ENCODE results near the gene MORC1. TPM values are rescaled to one million over a fixed set of nuclear protein-coding genes. Genes with fewer than 3 reads are reported as not detected.

Gene MORC1
- total and polyA plus RNA-seq, 8 donors = not detected

DNA sequence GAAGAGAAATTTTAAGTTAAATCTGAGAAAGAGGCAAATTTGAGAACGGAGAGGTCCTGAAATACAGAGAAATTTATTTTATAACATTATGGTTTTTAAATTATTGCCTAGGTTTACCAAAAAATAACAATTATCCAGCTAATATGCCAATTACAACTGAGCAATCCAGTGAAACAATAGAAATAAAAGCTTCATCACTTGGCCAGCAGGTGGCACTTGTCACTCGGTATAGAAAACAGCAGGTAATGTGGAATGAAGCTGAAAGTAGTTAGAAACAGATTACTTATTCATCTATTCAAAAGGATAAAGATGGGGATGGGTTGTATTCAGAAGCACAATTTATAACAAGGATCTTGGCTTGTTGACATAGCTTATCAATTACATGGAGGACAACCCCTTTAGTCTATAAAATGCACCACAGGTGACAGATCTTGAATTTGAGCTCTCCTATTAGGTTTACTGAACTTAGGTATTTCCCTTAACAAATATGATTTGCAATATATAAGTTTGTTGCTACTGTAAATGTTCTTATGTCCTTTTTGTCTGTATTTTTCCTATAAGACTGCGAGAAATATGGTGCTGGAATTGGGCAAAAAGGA, 94.2 kb downstream of the MORC1 start:
- Histone ChIP-seq H3K4me3 (no peak overlapping the region), H3K9me3 (no peaks in the 10 kb centered on the region), H3K4me1 (no peaks in the 10 kb centered on the region), H3K27me3 (no peaks in the 10 kb centered on the region), H3K36me3 (no peaks in the 10 kb centered on the region), H3K27ac (no peak overlapping the region)
- intact Hi-C loops (cut with DNase I) = no loop called here
- ATAC-seq (peak; percentile 71), DNase-seq (peak in 2 of 4 donors; percentile 41 to 53)
- TF ChIP-seq, protein P1, sequence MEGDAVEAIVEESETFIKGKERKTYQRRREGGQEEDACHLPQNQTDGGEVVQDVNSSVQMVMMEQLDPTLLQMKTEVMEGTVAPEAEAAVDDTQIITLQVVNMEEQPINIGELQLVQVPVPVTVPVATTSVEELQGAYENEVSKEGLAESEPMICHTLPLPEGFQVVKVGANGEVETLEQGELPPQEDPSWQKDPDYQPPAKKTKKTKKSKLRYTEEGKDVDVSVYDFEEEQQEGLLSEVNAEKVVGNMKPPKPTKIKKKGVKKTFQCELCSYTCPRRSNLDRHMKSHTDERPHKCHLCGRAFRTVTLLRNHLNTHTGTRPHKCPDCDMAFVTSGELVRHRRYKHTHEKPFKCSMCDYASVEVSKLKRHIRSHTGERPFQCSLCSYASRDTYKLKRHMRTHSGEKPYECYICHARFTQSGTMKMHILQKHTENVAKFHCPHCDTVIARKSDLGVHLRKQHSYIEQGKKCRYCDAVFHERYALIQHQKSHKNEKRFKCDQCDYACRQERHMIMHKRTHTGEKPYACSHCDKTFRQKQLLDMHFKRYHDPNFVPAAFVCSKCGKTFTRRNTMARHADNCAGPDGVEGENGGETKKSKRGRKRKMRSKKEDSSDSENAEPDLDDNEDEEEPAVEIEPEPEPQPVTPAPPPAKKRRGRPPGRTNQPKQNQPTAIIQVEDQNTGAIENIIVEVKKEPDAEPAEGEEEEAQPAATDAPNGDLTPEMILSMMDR (IDR thresholded peaks at IDR 0.05) = peak; percentile 60 to 67

DNA sequence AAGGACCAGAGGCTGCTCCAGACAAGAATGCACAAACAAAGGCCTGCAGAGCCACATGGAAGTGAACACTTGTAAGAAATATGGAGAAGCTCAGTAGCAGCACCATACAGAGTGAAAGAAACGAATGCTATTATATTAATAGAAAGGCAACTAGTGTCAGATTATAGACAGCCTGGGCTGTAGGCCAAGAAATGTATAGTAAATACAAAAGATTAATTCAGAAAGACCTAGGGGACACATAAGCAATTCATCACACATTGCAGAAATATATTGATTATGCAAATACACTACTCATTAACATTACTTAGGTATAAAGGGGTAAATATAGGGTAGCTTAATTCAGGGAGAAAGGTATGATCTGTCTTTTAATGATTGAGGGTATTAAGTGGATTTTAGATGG, 94.8 kb downstream of the MORC1 start:
- no peak overlapping the region for H3K4me3 ChIP-seq
- no peak for DNase-seq
- H3K27me3 ChIP-seq = no peaks in the 10 kb centered on the region
- intact Hi-C loops (cut with DNase I) = no loop called here
- H3K4me1 ChIP-seq = no peaks in the 10 kb centered on the region
- no peak for ATAC-seq
- TF ChIP-seq, protein P1 (IDR thresholded peaks at IDR 0.05) = no peak
- H3K27ac ChIP-seq = no peak overlapping the region
- no peaks in the 10 kb centered on the region for H3K9me3 ChIP-seq
- H3K36me3 ChIP-seq = no peaks in the 10 kb centered on the region

DNA sequence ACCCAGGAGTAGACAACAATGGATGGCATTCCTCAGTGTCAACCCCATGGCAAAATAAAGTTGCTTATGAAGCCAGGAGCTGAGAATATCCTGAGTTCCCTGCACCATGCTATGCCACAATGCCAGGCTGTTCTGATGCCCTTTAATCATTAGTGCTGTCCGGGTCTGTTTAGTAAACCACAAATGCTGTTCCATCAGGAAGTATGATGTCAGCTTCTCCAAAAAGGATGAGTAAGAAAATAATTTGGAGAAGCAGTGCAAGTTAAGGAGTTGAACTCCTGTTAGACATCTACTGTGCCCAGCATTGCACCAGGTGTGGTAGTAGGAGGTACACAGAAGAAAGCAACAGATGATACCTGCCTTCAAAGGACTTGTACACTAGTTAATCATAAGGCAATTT, 96.4 kb downstream of the MORC1 start:
- Histone ChIP-seq H3K4me3 (no peak overlapping the region), H3K27ac (no peak overlapping the region), H3K27me3 (no peaks in the 10 kb centered on the region), H3K9me3 (no peaks in the 10 kb centered on the region), H3K4me1 (no peaks in the 10 kb centered on the region), H3K36me3 (no peaks in the 10 kb centered on the region)
- TF ChIP-seq, protein P1 (IDR thresholded peaks at IDR 0.05) = no peak
- ATAC-seq (no peak), DNase-seq (no peak)
- intact Hi-C loops (cut with DNase I) = no loop called here

DNA sequence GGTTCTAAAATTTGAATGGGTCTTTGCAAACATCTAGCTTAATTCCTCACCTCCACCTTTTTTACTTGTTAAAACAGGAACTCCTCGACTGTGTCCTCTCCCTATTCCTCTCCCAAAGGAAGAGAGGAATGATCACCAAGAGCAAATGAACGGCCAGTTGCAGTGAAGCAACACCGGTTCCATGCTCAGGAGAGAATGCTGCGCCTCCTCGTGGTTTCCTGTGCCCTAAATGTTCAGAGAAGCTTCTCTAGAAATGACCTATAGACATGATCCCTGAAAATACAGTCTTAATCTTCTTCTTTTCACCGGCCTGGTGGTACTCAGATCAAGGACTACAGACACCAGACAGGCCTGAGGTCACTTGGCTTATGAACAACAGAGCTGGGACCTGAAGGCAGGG, 99.1 kb downstream of the MORC1 start:
- Histone ChIP-seq H3K36me3 (no peaks in the 10 kb centered on the region), H3K27me3 (no peaks in the 10 kb centered on the region), H3K4me1 (no peaks in the 10 kb centered on the region), H3K27ac (no peak overlapping the region), H3K9me3 (no peaks in the 10 kb centered on the region), H3K4me3 (no peak overlapping the region)
- intact Hi-C loops (cut with DNase I) = no loop called here
- TF ChIP-seq, protein P1 (IDR thresholded peaks at IDR 0.05) = no peak
- DNase-seq = no peak
- ATAC-seq = no peak

DNA sequence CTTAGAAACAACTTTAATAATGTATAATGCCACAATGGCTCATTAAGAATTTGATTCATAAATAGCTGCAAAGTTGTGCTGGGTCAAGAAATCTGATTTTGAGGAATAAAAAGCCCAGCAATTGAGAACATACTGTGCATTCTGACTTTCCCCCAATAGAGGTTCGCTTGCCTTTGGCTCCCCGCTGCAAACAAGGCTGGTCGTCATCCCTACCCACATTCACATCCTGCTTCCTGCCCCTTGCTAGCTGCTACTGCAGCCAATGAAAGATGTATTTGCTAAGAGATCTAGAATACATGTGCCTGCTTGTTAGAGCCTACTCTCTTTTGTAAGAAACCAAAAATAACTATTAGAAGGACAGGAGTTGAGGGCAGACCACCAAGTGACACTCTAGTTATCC, 112.5 kb downstream of the MORC1 start:
- ATAC-seq (no peak), DNase-seq (no peak)
- Histone ChIP-seq H3K27ac (no peak overlapping the region), H3K4me1 (no peaks in the 10 kb centered on the region), H3K4me3 (no peak overlapping the region), H3K36me3 (no peaks in the 10 kb centered on the region), H3K9me3 (no peaks in the 10 kb centered on the region), H3K27me3 (no peaks in the 10 kb centered on the region)
- intact Hi-C loops (cut with DNase I) = no loop called here
- TF ChIP-seq, protein P1 (IDR thresholded peaks at IDR 0.05) = no peak
